Stimulated activated CD4-positive, alpha-beta T cell treated with anti-CD3 and anti-CD28 coated beads, Interleukin-1b, Interleukin-23, amount 100 ng/mL, for 4 hours (primary cell): ENCODE measurements around the gene QPCT.
"Not testable (repeated sequence)": the region's sequence is repeated elsewhere in the genome, so short reads cannot be mapped to it uniquely, and the experiment has no call there.

Experiments
- DNase-seq, 2 donors: peaks; one replicate each; pipeline ENCODE4 v3.0.0-alpha.2; 2020; ENCODE audit warnings: low read depth in 2 of 2

Gene QPCT

GRCh38 chr2:37357530-37357929 is 13.1 kb downstream of the QPCT start:
- no peak for DNase-seq

- no peak for DNase-seq
Observed at GRCh38 chr2:37358466-37358865, 14.0 kb downstream of the QPCT start.

- DNase-seq, result no peak
Observed at GRCh38 chr2:37361216-37361815, 16.9 kb downstream of the QPCT start.

- no peak for DNase-seq
Observed at GRCh38 chr2:37361994-37362698, 17.7 kb downstream of the QPCT start.

GRCh38 chr2:37364351-37364750 is 19.9 kb downstream of the QPCT start:
- no peak for DNase-seq

GRCh38 chr2:37365669-37366068 is 21.2 kb downstream of the QPCT start:
- no peak for DNase-seq

- no peak for DNase-seq
Observed at GRCh38 chr2:37366773-37367172, 22.3 kb downstream of the QPCT start.

GRCh38 chr2:37367310-37367709 is 22.9 kb downstream of the QPCT start:
- no peak for DNase-seq

- peak in 1 of 2 donors; percentile 22 for DNase-seq
Observed at GRCh38 chr2:37367984-37368383, 23.6 kb downstream of the QPCT start.

GRCh38 chr2:37370666-37371065 is 26.2 kb downstream of the QPCT start:
- DNase-seq, result no peak

GRCh38 chr2:37372000-37372399 is 27.6 kb downstream of the QPCT start:
- DNase-seq, result no peak

GRCh38 chr2:37375741-37376288 is 31.4 kb downstream of the QPCT start:
- DNase-seq, result no peak

GRCh38 chr2:37376421-37377186 is 32.2 kb downstream of the QPCT start:
- DNase-seq, result peak in 1 of 2 donors; percentile 34

GRCh38 chr2:37377187-37377532 is 32.7 kb downstream of the QPCT start:
- no peak for DNase-seq

GRCh38 chr2:37378411-37378810 is 34.0 kb downstream of the QPCT start:
- DNase-seq, result no peak

GRCh38 chr2:37379881-37380296 is 35.5 kb downstream of the QPCT start:
- no peak for DNase-seq

- DNase-seq, result not testable (repeated sequence)
Observed at GRCh38 chr2:37380787-37381186, 36.4 kb downstream of the QPCT start.

GRCh38 chr2:37384261-37384660 is 39.8 kb downstream of the QPCT start:
- not testable (repeated sequence) for DNase-seq

GRCh38 chr2:37387148-37387835 is 42.9 kb downstream of the QPCT start:
- DNase-seq, result no peak

- DNase-seq, result no peak
Observed at GRCh38 chr2:37388074-37388473, 43.6 kb downstream of the QPCT start.

- DNase-seq, result no peak
Observed at GRCh38 chr2:37389395-37389794, 45.0 kb downstream of the QPCT start.
